Liver (tissue), 9 donors: ENCODE data around the gene KIF4B. TPM values are rescaled to one million over a fixed set of nuclear protein-coding genes. Genes with fewer than 3 reads are reported as not detected.
A peak's percentile ranks its signal among the peaks of the same experiment; 100 is the strongest.

Source experiments
- DNase-seq: peaks from one replicate; pipeline ENCODE4 v3.0.0-alpha.2; 2017; ENCODE audit warnings: low spot score
- H3K27ac ChIP-seq, 2 donors: one replicate each; pipeline ENCODE4 v1.7.0; 2013; ENCODE audit warnings: inconsistent platforms in 2 of 2, low read length in 2 of 2, control low read depth in 1 of 2, low read depth in 1 of 2, mild to moderate bottlenecking in 1 of 2
- H3K27me3 ChIP-seq, 4 donors: one replicate each; pipeline versions ENCODE4 v1.6.1 to v1.7.0; 2013; ENCODE audit warnings: low read length in 3 of 4, inconsistent platforms in 1 of 4, mild to moderate bottlenecking in 1 of 4, moderate library complexity in 1 of 4; ENCODE audit not compliant: control insufficient read depth in 4 of 4, insufficient read depth in 4 of 4
- H3K36me3 ChIP-seq, 4 donors: one replicate each; pipeline versions ENCODE4 v1.6.1 to v1.7.0; 2013; ENCODE audit warnings: low read length in 3 of 4, mild to moderate bottlenecking in 3 of 4, low read depth in 1 of 4, moderate library complexity in 1 of 4; ENCODE audit not compliant: control insufficient read depth in 4 of 4, insufficient read depth in 3 of 4
- H3K4me1 ChIP-seq, 4 donors: one replicate each; pipeline versions ENCODE4 v1.6.1 to v1.7.0; 2013; ENCODE audit warnings: low read length in 3 of 4, mild to moderate bottlenecking in 3 of 4, moderate library complexity in 1 of 4; ENCODE audit not compliant: control insufficient read depth in 4 of 4, insufficient read depth in 4 of 4
- H3K4me3 ChIP-seq, 3 donors: one replicate each; pipeline versions ENCODE4 v1.6.1 to v1.7.0; 2013; ENCODE audit warnings: low read length in 3 of 3, control low read depth in 1 of 3, low read depth in 1 of 3, mild to moderate bottlenecking in 1 of 3
- H3K9ac ChIP-seq, 2 donors: one replicate each; pipeline ENCODE4 v1.7.0; 2013; ENCODE audit warnings: low read length in 2 of 2, mild to moderate bottlenecking in 2 of 2, moderate library complexity in 2 of 2, control low read depth in 1 of 2, low read depth in 1 of 2
- H3K9me3 ChIP-seq, 4 donors: one replicate each; pipeline versions ENCODE4 v1.6.1 to v1.7.0; 2013; ENCODE audit warnings: low read length in 3 of 4; ENCODE audit not compliant: control insufficient read depth in 4 of 4
- ATF3 ChIP-seq: IDR thresholded peaks from 2 replicates; pipeline ENCODE4 v1.6.1; 2016; ENCODE audit warnings: antibody characterized with exemption
- EGR1 ChIP-seq, 2 donors: IDR thresholded peaks; 2 replicates each; pipeline ENCODE4 v1.6.1; 2016 to 2018; ENCODE audit warnings: antibody characterized with exemption in 2 of 2, low read depth in 2 of 2
- FOXA1 ChIP-seq: IDR thresholded peaks from 2 replicates; pipeline ENCODE4 v1.6.1; 2016; ENCODE audit warnings: antibody characterized with exemption
- FOXA2 ChIP-seq: IDR thresholded peaks from 2 replicates; pipeline ENCODE4 v1.6.1; 2016; ENCODE audit warnings: antibody characterized with exemption
- HNF4A ChIP-seq, 2 donors: conservative IDR thresholded peaks; 2 replicates each; pipeline ENCODE4 v1.6.1; 2016; ENCODE audit warnings: antibody characterized with exemption in 2 of 2, mild to moderate bottlenecking in 2 of 2
- JUND ChIP-seq, 2 donors: IDR thresholded peaks; 2 replicates each; pipeline ENCODE4 v1.6.1; 2016; ENCODE audit warnings: antibody characterized with exemption in 2 of 2
- NR2F2 ChIP-seq: IDR thresholded peaks from 2 replicates; pipeline ENCODE4 v1.6.1; 2016; ENCODE audit warnings: antibody characterized with exemption
- RAD21 ChIP-seq, 2 donors: IDR thresholded peaks; 2 replicates each; pipeline ENCODE4 v1.6.1; 2016; ENCODE audit warnings: antibody characterized with exemption in 2 of 2, mild to moderate bottlenecking in 2 of 2
- RXRA ChIP-seq, 2 donors: IDR thresholded peaks; 2 replicates each; pipeline ENCODE4 v1.6.1; 2017 to 2018; ENCODE audit warnings: antibody characterized with exemption in 2 of 2, mild to moderate bottlenecking in 1 of 2
- SP1 ChIP-seq: IDR thresholded peaks from 2 replicates; pipeline ENCODE4 v1.6.1; 2018; ENCODE audit warnings: antibody characterized with exemption, mild to moderate bottlenecking
- TAF1 ChIP-seq: conservative IDR thresholded peaks from 2 replicates; pipeline ENCODE4 v1.6.1; 2016; ENCODE audit warnings: antibody characterized with exemption, mild to moderate bottlenecking
- YY1 ChIP-seq: IDR thresholded peaks from 2 replicates; pipeline ENCODE4 v1.6.1; 2016; ENCODE audit warnings: antibody characterized with exemption, mild to moderate bottlenecking
- whole genome bisulfite sequencing: extraction: QIAGEN DNeasy Blood & Tissue Kit; methylation state at CpG from one replicate; pipeline ENCODE4 v1.1.7; 2013; 5-methylcytosine and 5-hydroxymethylcytosine counted together
- polyA plus RNA-seq, 2 donors: library from polyadenylated mRNA; stranded (reverse) in 1 of 2; unstranded in 1 of 2; fragments of 200-250 nt in 1 of 2; fragments of >200 nt in 1 of 2; fragmentation: Nextera tagmentation in 1 of 2; extraction: Ambion mirVana in 1 of 2; gene quantifications; one replicate each; pipeline versions ENCODE4 v1.2.1 to v1.2.3, GENCODE V29; 2013 to 2015
- total RNA-seq, 2 donors: library from RNA; depleted of rRNA; stranded (reverse); fragments of >200 nt; gene quantifications; one replicate each; pipeline ENCODE4 v1.2.3, GENCODE V29; 2014
- TF ChIP-seq, protein P1 (sequence below): fragments of 150-350 bp; IDR thresholded peaks from 2 replicates; pipeline ENCODE4 v1.5.1; 2017; ENCODE audit warnings: improper control_type of control experiment, low read depth, low read length; ENCODE audit not compliant: missing input control
- TF ChIP-seq, protein P2 (sequence below): IDR thresholded peaks from 2 replicates; pipeline ENCODE4 v1.6.1; 2016; ENCODE audit warnings: antibody characterized with exemption
- TF ChIP-seq, protein P3 (sequence below): IDR thresholded peaks from 2 replicates; pipeline ENCODE4 v1.6.1; 2016; ENCODE audit warnings: antibody characterized with exemption, mild to moderate bottlenecking
- donor health status: healthy.
- donor health status: healthy.
- donor health status: healthy.
- donor health status: healthy.
- donor health status: healthy.

The KIF4B gene
- total and polyA plus RNA-seq, 4 donors: 0.05 to 0.17 TPM; not detected in 2

GRCh38 chr5:154966874-154967273 lies 46.7 kb upstream of the KIF4B start:
- Histone ChIP-seq H3K9ac (no peak overlapping the region), H3K36me3 (peaks cover 0 to 23% (median 16%) of the 10 kb centered on the region in 4 donors), H3K27ac (no peak overlapping the region), H3K9me3 (no peaks in the 10 kb centered on the region), H3K4me1 (no peaks in the 10 kb centered on the region), H3K27me3 (no peaks in the 10 kb centered on the region), H3K4me3 (no peak overlapping the region)
- DNase-seq: no peak
- TF ChIP-seq SP1 (no peak), EGR1 (IDR thresholded peaks at IDR 0.05; ENCODE audit: low read depth in 2 of 2) (no peak), NR2F2 (no peak), FOXA2 (no peak), ATF3 (no peak), TAF1 (no peak), JUND (IDR thresholded peaks at IDR 0.05) (no peak), RXRA (IDR thresholded peaks at IDR 0.05) (no peak), YY1 (no peak), FOXA1 (no peak), RAD21 (IDR thresholded peaks at IDR 0.05) (no peak), HNF4A (conservative IDR thresholded peaks at IDR 0.05) (no peak)
- TF ChIP-seq, protein P1, sequence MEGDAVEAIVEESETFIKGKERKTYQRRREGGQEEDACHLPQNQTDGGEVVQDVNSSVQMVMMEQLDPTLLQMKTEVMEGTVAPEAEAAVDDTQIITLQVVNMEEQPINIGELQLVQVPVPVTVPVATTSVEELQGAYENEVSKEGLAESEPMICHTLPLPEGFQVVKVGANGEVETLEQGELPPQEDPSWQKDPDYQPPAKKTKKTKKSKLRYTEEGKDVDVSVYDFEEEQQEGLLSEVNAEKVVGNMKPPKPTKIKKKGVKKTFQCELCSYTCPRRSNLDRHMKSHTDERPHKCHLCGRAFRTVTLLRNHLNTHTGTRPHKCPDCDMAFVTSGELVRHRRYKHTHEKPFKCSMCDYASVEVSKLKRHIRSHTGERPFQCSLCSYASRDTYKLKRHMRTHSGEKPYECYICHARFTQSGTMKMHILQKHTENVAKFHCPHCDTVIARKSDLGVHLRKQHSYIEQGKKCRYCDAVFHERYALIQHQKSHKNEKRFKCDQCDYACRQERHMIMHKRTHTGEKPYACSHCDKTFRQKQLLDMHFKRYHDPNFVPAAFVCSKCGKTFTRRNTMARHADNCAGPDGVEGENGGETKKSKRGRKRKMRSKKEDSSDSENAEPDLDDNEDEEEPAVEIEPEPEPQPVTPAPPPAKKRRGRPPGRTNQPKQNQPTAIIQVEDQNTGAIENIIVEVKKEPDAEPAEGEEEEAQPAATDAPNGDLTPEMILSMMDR: no peak
- TF ChIP-seq, protein P2, sequence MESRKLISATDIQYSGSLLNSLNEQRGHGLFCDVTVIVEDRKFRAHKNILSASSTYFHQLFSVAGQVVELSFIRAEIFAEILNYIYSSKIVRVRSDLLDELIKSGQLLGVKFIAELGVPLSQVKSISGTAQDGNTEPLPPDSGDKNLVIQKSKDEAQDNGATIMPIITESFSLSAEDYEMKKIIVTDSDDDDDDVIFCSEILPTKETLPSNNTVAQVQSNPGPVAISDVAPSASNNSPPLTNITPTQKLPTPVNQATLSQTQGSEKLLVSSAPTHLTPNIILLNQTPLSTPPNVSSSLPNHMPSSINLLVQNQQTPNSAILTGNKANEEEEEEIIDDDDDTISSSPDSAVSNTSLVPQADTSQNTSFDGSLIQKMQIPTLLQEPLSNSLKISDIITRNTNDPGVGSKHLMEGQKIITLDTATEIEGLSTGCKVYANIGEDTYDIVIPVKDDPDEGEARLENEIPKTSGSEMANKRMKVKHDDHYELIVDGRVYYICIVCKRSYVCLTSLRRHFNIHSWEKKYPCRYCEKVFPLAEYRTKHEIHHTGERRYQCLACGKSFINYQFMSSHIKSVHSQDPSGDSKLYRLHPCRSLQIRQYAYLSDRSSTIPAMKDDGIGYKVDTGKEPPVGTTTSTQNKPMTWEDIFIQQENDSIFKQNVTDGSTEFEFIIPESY: no peak
- TF ChIP-seq, protein P3, sequence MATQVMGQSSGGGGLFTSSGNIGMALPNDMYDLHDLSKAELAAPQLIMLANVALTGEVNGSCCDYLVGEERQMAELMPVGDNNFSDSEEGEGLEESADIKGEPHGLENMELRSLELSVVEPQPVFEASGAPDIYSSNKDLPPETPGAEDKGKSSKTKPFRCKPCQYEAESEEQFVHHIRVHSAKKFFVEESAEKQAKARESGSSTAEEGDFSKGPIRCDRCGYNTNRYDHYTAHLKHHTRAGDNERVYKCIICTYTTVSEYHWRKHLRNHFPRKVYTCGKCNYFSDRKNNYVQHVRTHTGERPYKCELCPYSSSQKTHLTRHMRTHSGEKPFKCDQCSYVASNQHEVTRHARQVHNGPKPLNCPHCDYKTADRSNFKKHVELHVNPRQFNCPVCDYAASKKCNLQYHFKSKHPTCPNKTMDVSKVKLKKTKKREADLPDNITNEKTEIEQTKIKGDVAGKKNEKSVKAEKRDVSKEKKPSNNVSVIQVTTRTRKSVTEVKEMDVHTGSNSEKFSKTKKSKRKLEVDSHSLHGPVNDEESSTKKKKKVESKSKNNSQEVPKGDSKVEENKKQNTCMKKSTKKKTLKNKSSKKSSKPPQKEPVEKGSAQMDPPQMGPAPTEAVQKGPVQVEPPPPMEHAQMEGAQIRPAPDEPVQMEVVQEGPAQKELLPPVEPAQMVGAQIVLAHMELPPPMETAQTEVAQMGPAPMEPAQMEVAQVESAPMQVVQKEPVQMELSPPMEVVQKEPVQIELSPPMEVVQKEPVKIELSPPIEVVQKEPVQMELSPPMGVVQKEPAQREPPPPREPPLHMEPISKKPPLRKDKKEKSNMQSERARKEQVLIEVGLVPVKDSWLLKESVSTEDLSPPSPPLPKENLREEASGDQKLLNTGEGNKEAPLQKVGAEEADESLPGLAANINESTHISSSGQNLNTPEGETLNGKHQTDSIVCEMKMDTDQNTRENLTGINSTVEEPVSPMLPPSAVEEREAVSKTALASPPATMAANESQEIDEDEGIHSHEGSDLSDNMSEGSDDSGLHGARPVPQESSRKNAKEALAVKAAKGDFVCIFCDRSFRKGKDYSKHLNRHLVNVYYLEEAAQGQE: no peak
- 90% methylated on average over 3 of the region's 3 CpGs for WGBS

GRCh38 chr5:154967421-154968024 lies 46.0 kb upstream of the KIF4B start:
- WGBS: 85% methylated on average over 5 of the region's 5 CpGs
- no peaks in the 10 kb centered on the region for H3K9me3 ChIP-seq
- H3K9ac ChIP-seq: no peak overlapping the region
- peaks cover 0 to 23% (median 13%) of the 10 kb centered on the region in 4 donors for H3K36me3 ChIP-seq
- no peaks in the 10 kb centered on the region for H3K4me1 ChIP-seq
- H3K27ac ChIP-seq: no peak overlapping the region
- H3K27me3 ChIP-seq: no peaks in the 10 kb centered on the region
- TF ChIP-seq, protein P1: peak; percentile 46
- TF ChIP-seq SP1: no peak
- peak; percentile 38 to 55 for TF ChIP-seq RAD21 (IDR thresholded peaks at IDR 0.05)
- TF ChIP-seq RXRA (IDR thresholded peaks at IDR 0.05): no peak
- no peak for DNase-seq
- no peak overlapping the region for H3K4me3 ChIP-seq
